HL-60/S4 treated with phorbol 12-myristate 13-acetate at 8.2 ng/mL for 4 days and 3 days (cell line): ENCODE measurements around the gene PTPRT.
"Not testable (repeated sequence)": the region's sequence is repeated elsewhere in the genome, so short reads cannot be mapped to it uniquely, and the experiment has no call there.

Experiments used
- in situ Hi-C: fragments of 300-500 bp; cut with MboI; formaldehyde crosslinking; loops from 2 replicates; pipeline ENCODE4 v1.15.0; 2022; ENCODE audit warnings: low sequenced_read_pairs

The PTPRT gene

GRCh38 chr20:43188234-43188653, 1.5 kb downstream of the PTPRT start:
- in situ Hi-C loops, result loop anchor here (25.0 kb wide), 1 partner anchor 1451 kb away; no protein-coding TSS in a partner anchor

- in situ Hi-C loops, result loop anchor here (25.0 kb wide), 1 partner anchor 1450 kb away; no protein-coding TSS in a partner anchor
These were observed 2.1 kb downstream of the PTPRT start for GRCh38 chr20:43187476-43188233.

GRCh38 chr20:43186312-43186711, 3.4 kb downstream of the PTPRT start:
- in situ Hi-C loops, result loop anchor here (25.0 kb wide), 1 partner anchor 1449 kb away; no protein-coding TSS in a partner anchor

- in situ Hi-C loops, result loop anchor here (25.0 kb wide), 1 partner anchor 1449 kb away; no protein-coding TSS in a partner anchor
These were observed 3.8 kb downstream of the PTPRT start for GRCh38 chr20:43185901-43186300.

GRCh38 chr20:43183536-43184070, 6.1 kb downstream of the PTPRT start:
- in situ Hi-C loops, result loop anchor here (25.0 kb wide), 1 partner anchor 1446 kb away; no protein-coding TSS in a partner anchor

DNA sequence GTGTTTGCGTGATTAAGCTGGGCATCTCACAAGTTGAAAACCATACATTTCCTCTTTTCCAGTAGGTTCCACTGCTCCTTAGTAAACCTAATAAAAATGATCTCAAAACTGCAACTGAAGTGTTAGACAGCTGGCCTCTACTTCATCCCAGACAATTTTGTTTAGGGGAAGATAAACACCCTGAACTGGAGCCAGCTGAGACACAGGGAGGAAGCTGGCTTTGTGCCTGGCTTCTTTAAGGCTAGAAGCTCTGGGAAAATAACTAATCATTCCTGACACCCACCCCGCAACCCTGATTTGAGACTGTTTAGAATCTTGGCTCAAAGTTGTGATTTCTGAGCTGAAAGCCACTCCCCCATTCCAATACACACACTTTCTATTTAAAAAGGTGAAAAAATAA, 11.6 kb downstream of the PTPRT start:
- in situ Hi-C loops, result loop anchor here (25.0 kb wide), 1 partner anchor 1441 kb away; no protein-coding TSS in a partner anchor

- in situ Hi-C loops, result loop anchor here (25.0 kb wide), 1 partner anchor 1439 kb away; no protein-coding TSS in a partner anchor
These were observed 13.0 kb downstream of the PTPRT start for GRCh38 chr20:43176726-43177125.

DNA sequence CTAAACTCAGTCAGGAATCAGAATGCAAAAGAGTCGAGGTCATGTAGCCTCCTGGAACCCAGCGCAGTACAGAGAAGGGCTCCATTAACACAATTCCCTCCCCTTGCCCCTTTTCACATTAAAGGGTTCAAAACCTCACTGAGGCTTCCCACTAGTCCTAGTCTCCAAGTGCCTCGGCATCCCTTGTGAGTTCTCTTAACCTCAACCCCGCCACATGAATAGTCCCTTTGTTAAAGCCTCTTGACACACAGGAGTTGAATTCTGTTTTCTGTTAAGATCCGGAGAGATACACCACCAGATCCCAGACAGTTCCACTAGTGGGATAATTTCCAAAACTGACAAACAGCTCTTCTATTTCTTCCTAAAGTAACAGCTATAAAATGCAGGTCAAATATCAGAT, 17.8 kb downstream of the PTPRT start:
- in situ Hi-C loops, result no loop called here

DNA sequence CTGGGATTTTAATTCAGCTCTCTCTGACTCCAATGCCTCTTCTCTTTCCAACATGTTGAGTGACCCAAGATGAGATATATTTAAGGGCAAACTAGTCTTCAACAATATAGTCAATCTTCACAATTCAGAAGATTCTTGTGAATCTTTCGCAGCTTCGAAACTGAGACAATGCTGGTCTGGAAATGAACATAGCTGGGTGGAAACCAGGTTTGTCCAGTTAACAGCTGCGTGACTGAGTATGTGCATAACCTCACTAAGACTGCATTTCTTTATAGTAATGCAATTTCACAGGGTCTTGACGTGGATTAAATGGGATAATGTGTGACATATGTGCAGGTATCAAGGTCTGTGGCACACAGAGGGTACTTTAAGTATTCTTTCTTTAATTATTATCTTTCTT, 18.9 kb downstream of the PTPRT start:
- in situ Hi-C loops, result no loop called here

DNA sequence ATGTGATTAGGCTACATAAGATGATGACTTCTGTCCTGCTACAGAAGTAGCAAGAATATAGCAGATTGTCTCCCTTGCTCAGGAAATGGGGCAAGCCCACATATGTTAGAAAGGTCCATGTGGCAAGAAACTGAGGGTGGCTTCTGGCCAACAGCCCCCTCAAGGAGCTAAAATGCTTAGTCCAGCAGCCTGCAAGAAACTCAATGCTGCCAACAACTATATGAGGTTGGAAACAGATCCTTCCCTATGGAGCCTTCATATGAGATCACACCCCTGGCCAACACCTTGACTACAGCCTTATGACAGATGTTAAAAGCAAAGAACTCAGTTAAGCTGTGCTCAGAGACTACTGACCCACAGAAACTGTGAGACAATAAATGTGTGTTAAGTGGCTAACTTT, 22.1 kb downstream of the PTPRT start:
- in situ Hi-C loops, result no loop called here

DNA sequence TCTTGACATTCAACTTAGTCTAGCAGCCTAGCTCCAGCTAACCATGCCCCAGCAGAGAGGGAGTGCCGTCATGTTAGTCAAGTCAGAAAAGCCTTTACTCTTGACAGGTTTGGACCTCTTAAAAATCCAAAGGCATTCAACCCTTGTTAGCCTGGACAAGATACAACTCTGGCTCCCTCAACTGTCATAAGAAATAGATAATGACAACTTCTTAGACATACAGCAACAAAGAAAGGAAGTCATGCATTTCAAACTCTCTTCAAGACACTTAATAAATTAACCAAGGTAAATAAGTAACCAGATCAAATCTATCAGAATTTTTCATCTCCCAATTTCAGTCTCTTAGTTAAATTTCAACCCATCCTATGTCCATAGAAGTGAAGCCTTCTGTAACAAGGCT, 22.7 kb downstream of the PTPRT start:
- in situ Hi-C loops, result no loop called here

GRCh38 chr20:43165611-43166010, 24.1 kb downstream of the PTPRT start:
- in situ Hi-C loops, result no loop called here

- in situ Hi-C loops, result not testable (repeated sequence)
These were observed 25.0 kb downstream of the PTPRT start for GRCh38 chr20:43164736-43165135.

- in situ Hi-C loops, result no loop called here
These were observed 28.0 kb downstream of the PTPRT start for GRCh38 chr20:43161716-43162115.

- in situ Hi-C loops, result no loop called here
These were observed 28.8 kb downstream of the PTPRT start for GRCh38 chr20:43160941-43161340.

GRCh38 chr20:43159994-43160393, 29.7 kb downstream of the PTPRT start:
- in situ Hi-C loops, result no loop called here

DNA sequence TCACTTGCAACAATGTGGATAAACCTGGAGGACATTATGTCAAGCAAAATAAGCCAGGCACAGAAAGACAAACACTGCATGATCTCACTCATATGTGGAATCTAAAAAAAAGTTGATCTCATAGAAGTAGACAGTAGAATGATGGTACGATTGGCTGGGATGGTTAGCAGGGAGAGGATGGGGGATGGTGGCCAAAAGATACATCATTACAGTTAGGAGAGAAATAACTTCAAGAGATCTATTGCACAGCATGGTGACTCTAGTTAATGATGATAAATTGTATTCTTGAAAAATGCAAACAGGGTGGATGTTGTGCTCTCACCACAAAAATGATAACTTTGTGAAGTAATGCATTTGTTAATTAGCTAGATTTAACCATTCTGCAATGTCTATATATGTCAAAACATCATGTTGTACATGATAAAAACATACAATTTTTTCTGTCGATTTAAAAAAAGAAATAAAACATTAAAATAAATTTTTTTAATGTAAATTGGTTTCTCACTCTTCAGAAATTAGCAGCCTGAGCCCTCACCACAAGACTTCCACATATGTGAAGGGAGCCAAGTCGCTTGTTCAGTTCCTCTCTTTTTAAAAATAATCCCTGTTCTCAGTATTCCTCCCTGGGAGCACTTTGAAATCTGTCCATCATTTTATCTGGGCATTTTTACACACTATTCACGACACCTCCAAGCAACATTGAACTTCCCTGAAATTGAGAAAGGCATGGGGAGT, 34.2 kb downstream of the PTPRT start:
- in situ Hi-C loops, result no loop called here

GRCh38 chr20:43151901-43152300, 37.8 kb downstream of the PTPRT start:
- in situ Hi-C loops, result no loop called here

- in situ Hi-C loops, result no loop called here
These were observed 38.5 kb downstream of the PTPRT start for GRCh38 chr20:43151256-43151655.

DNA sequence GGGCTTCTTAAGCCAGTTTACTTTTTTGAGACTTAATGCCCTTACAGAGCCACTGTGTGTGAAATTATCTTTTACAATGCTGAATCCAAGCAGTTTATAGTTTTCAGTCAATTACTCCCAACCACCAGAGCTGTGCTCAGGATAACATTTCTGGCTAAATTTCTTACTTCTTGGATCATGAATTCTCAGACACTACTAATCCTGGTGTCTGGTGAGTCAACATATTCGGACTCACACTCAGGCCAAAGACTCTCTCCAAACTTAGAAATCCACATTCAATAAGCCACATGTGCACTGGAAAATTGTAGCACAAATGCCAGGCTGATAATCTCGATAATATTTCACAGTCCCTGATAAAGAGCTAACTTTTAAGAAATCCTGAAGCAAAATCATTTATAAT, 49.0 kb downstream of the PTPRT start:
- in situ Hi-C loops, result no loop called here

GRCh38 chr20:43138061-43138770, 51.5 kb downstream of the PTPRT start:
- in situ Hi-C loops, result no loop called here
